Cortex of kidney (tissue), 1 donor: ENCODE measurements around the gene NYNRIN.

ENCODE experiments used
- DNase-seq: peaks from one replicate; lab custom pipeline; 2025; lab: John Stamatoyannopoulos, UW

The NYNRIN gene

DNA sequence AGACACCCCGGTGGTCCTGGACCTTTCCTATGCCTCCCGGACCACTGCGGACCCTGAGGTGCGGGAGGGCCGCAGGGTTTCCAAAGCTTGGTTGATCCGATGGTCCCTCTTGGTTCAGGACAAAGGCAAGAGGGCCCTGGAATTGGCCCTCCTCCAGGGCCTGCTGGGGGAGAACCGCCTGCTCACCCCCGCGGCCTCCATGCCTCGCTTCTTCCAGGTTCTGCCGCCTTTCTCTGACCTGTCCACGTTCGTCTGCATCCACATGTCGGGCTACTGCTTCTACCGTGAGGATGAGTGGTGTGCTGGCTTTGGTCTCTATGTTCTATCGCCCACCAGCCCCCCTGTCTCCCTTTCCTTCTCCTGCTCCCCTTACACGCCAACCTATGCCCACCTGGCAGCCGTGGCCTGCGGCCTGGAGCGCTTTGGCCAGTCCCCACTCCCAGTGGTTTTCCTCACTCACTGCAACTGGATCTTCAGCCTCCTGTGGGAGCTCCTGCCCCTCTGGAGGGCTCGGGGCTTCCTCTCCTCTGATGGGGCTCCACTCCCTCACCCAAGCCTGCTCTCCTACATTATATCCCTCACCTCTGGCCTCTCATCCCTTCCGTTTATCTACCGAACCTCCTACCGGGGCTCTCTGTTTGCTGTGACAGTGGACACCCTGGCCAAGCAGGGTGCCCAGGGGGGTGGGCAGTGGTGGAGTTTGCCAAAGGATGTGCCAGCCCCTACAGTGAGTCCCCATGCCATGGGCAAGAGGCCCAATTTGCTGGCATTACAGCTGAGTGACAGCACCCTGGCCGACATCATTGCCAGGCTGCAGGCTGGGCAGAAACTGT lies 16.8 kb downstream of the NYNRIN start:
- DNase-seq: no peak

DNA sequence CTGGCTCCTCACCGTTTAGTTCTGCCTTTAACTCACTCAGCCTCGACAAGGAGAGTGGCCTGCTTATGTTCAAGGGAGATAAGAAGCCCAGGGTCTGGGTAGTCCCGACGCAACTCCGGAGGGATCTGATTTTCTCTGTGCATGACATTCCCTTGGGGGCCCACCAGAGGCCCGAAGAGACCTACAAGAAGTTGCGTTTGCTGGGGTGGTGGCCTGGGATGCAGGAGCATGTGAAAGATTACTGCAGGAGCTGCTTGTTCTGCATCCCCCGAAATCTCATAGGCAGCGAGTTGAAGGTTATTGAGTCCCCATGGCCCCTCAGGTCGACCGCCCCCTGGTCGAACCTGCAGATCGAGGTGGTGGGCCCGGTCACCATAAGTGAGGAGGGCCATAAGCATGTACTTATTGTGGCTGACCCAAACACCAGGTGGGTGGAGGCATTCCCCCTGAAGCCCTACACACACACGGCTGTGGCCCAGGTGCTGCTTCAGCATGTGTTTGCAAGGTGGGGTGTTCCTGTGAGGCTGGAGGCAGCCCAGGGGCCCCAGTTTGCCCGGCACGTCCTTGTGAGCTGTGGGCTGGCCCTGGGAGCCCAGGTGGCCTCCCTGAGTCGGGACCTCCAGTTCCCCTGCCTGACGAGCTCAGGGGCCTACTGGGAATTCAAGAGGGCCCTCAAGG lies 17.6 kb downstream of the NYNRIN start:
- no peak for DNase-seq

DNA sequence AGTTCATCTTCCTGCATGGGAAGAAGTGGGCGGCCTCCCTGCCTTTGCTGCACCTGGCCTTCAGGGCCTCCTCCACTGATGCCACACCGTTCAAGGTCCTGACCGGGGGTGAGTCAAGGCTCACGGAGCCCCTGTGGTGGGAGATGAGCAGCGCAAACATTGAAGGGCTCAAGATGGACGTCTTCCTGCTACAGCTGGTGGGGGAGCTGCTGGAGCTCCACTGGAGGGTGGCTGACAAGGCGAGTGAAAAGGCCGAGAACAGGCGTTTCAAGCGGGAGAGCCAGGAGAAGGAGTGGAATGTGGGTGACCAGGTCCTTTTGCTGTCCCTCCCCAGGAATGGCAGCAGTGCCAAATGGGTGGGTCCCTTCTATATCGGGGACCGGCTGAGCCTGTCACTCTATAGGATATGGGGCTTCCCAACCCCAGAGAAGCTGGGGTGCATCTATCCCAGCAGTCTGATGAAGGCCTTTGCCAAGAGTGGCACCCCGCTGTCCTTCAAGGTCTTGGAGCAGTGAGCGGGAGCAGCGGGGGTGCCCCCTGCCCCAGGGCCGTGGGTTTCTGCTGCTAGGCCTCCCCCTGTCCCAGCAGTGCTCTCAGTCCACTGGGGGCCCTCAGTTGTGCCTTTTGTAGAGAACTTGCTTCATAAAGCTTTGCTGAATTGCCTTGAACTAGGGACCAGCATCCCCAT lies 18.3 kb downstream of the NYNRIN start:
- DNase-seq: no peak

DNA sequence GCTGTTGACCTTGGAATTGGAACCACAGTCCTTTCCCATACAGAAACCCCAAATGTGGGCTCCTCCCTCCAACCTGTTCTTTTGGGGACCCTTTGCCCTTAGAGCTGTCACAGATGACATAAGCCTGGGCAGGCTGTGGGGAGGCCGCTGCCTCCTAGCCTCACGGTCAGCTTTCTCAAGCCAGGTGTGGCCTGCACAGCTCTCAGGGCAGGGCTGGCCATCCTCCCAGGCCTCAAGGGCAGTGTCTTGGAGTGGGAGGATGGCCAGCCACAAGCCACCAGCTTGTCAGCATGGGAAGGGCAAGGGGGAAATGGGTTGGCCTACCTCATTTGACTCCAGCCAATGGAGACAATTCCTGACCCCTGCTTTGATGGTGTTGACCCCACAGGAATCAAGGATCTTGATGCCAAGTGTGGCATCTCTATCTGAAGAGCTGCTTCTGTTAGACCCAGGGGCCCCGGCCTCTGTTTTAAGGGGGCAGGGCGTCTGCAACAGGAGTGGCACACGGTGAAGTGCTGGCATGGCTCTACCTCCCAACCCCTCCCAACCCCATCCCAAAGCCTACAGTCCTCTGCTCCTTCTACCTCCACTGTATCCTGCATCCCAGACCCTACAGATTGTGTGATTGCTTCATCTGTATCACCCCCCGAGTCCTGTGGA lies 19.2 kb downstream of the NYNRIN start:
- no peak for DNase-seq

DNA sequence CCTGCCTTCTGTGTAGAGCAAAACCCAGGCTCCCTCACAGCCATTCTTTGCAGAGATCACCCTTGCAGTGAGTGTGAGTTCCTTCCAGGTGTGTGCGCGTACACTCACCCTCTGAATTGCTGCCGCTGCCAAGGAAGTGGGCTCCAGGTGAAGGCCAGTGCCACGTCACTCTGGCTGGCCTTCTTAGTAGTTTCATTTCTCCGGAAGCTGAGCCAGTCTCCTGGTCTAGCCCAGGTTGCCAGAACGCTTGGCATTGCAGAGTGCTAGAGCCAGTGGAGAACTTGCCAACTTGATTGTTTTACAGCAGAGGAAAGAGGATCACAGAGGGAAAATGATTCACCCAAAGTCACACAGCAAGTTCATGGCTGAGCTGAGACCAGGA lies 19.7 kb downstream of the NYNRIN start:
- DNase-seq: no peak

DNA sequence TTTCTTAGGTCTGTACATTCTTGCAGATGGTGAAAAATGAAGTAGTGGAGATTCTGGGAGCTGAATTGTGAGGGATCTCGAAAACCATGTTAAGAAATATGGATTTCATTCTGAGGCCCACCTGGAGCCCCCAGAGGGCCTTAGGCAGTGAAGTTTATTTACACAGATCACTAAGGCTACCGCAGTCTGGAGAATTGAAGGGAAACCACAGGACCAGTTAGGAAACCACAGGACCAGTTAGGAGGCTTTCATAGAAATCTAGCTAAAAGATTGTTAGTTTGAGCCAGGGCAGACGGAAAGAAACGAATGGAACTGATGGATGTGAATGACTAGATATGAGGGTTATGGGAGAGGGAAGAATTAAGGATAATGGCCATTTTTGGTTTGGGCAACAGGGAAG lies 23.5 kb downstream of the NYNRIN start:
- DNase-seq: no peak

DNA sequence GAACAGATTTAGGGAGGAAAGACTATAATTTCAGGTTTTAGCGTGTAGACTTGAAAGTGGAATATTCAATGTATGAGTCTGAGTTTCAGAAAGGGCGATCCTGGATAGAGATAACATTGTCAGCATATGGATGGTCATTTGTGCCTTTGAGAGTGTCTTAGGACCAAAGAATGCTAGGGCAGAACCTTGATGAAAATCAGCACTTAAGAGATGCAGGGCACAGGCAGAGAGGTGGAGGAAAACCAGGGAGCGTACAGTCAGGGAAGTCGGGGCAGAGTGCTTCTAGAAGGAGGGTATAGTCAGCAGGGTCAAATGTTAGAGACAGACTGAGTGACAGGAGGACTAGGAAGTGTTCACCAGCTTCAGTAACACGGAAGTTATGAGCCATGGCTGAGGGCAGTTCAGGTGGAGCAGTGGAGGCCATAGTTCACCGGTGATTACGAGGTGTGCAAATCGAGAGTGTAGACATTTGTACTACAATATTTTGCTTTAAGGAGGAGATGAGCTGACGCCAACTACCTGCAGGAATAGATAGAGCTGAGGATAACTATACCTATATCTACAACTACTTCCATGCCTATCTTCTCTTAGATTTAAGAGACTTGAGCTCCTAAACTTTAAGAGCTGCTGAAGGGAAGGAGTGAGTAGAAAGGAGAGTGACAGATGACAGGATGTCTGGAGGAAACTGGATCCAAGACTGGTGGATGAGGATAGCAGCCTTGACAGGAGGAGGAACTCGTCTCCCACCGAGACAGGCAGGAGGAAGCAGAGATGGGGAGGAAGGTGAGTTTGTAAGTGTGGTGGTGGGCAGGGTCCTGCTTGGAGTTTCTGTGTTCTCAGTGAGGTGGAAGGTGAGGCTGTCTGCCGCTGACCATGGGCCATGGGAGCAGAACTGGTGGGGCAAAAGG lies 24.1 kb downstream of the NYNRIN start:
- no peak for DNase-seq

DNA sequence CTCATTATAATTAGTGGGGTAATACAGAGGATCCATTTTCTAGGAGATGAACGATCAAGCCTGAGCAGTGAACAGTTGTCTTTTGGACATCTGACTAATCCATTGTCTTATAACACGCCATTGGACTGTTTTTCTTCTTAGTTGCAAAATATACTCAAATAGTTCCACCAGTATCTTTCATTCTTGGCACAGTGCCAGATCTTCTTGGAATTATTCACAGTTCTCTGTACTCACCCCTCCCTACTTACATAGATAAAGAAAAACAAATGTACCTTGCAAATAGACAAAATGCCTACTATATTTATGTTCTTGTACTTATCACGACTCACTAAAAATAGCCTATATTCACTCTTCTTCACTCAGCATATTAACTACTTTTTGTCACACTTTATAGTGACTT lies 26.9 kb downstream of the NYNRIN start:
- no peak for DNase-seq

DNA sequence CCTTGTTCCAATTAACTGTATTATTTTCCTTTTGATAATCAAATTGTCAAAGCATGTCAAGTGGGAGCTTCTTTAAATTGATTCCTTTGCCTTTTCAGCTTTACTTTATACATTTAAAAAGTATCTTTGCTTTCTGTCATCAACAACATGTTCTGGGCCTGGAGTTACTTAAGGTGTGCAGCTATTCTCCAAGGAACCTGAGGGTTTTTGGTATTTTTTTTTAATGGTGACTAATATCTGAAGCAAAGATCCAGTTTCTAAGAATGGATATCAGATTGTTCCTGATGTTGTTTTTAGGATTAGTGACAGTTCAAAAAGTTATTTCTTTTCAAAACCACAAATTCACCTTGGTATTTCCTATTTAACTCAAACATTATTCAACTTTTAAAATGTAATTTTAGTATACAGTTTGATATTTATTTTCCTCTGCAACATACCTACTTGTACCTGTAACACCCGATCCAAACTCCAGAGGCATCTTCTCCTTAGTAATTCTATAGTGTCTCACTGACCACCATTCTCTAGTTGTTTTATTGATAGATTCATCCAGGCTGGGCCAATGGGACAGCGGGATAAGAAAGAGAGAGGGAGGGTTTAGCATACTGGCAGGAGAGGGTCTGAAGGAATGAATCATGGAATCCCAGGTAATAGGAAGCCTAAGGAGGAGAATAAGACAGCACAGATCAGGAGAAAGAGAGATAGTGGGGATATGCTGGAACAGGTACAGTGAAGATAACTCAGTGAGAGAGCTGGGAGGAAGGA lies 27.5 kb downstream of the NYNRIN start:
- no peak for DNase-seq

DNA sequence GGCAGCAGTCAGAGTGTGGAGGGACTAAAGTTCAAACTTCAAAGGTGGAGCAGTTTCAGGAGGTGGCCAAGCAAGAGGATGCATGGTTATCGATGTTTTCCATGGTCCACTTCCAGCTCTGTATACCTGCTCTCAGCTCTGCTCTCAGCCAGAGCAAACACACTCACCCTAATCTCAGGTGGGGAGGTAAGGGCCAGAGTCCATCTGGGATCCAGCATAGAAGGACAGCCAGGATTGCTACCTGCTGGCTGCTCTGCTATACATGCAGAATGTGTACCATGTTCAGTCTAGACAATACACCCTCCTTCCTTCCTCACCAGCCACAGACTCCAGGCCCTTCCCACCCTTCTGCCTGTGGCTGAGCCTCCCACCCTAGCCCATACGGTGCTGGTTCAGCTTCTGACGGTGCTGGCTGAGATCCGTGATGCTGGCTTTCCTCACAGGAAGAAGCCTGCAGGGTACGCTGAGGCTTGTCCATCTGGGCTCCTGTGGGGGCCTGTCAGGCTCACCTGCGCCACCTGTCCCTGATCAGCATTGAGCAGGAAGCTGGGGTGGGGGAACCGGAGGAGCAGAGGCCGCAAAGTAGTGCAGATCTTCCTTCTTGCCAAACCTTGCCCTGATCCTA lies 28.2 kb downstream of the NYNRIN start:
- DNase-seq: no peak

DNA sequence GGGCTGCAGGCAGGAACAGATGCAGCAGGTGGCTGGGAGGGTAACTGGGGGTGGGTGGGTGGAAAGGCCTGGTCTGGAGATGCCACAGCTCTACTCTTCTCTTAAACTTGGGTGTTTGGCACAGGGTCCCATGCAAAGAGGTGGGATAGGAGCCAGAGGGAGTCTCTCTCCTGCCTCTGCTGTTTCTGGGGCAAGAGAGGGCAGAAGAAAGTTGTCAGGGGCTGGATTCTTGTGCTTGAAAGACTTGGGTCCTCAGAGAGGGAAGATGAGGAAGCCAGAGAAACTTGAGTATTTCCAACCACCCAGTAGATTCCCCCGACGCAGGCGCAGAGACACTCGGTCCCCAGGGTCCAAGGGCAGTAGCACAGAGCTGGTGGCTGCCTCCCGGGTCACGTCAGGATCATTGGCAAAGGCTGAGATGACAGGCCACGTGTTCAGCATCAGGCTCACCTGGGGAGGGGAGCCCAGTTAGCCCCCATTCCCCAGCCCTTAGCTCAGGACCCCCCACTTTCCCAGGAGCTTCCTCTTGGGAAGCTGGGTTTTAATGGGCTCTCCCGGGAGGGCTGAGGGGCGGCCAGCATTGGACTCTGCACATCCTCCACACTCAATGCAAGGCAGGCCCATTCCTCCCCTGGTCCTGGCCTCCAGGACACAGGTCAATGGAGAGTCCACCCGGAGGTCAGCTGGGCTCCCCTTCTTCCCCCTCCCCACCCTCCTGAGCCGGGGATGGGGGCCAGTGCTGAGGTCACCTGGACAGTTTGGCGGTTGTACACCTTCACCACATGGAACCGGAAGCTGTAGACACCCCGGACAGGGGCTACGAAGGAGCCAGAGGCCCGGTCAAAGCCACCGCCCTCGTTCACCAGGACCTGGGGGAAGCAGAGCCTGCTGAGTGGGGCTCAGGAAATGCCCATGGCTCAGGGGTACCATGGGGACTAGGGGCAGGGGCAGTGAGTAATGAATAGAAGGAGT lies 29.0 kb downstream of the NYNRIN start:
- DNase-seq: no peak

DNA sequence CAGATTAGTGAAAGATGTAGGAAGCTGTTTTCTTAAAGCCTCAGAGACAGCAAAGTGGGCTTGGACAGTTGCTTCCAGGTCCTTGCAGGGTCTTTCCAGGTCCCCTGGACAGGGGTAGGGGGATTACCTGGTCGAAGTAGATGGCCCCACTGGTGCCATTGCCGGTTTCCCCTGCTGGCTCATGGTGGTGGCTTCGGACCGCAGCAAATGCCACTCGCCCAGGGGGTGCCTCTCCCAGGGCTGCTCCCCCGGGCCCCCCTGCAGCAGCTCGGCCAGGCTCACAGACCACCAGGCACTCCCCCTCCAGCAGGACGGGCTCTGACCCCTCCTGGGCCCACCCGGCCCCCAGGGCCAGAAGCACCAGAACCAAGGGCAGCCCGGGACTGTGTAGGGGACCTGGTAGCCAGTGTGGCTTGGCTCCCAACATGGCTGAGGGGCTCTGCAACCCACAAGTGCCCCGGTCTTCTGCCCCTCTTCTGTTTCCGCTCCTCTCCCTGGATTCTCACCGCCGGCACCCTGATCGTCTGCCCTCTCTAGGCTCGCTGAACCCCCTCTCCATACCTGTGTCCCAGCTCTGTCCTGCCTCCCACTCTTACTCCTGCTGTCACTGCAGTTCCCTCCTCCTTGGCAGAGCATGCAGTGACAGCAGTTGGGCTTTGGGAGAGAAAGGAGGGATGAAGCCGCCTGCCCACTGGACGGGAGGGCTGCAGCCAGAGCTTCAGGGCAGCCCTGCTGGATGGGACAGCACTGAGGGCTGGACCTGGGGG lies 30.0 kb downstream of the NYNRIN start:
- no peak for DNase-seq

DNA sequence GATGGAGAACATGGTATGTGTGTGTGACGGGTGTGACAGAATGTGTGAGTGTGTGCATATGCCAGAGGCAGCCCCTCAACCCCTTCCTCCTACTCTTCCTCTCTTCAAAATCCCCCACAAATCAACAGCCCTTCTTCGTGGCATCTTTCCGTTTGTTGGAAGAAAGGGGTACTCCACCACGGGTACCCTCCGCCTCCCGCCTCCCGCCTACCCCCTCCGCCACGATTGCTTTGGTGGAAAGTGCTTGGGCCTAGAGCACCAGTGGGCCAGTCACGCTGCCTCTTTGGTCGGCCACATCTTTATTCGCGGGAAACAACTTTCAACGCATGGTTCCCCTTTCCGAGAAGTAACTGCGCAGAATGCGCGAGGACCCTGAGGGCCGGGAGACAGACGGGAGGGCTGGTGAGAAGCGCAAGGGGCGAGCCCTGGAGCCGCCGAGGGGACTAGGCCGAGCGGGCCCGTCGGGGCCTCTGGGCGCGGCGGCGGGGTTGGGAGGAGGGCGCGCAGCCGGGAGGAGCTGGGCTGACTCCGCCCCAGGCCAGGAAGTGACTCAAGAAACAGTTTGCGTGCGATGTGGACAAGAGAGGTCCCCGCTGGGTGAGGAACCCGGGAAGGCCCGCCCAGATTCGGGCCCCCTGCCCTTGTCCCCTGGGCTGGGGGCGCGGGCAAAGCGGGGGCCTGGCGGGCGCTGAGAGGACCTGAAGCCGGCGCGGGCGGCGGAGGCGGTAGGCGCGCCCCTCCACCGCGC lies 30.8 kb downstream of the NYNRIN start, which contains the start of the genes CBLN3 and KHNYN:
TSS of gene CBLN3 (minus strand) at position 274 of the 748 bp plus-strand sequence. CDS start 614 bp downstream, outside the sequence.
TSS of gene KHNYN (plus strand) at position 560 of the 748 bp plus-strand sequence. CDS start 777 bp downstream, outside the sequence.
- no peak for DNase-seq

DNA sequence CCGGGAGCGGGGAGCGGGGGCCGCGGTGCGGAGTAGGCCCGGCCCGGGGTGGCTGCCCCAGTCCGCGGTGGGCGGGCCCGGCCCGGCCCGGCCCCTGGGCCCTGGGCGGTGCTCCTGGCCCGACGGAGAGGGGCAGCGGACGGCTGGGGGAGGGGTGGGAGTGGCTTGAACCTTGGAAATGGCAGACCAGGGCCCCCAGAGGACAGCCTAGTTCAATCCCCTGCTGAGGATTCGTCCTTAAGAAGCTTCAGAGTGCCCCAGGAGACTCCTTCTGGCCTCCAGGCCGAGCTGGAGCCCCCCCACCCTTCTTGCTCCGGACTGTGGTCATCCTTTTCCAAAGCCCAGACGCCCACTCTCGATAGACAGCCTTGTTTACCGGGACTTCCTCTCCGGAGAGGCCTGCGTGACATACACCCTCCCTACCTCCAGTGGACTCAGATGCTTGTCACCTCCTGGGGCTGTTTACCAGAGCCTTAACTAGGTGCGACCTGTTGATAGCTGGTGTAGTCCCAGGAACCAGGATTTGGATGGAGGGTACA lies 31.4 kb downstream of the NYNRIN start:
- no peak for DNase-seq

DNA sequence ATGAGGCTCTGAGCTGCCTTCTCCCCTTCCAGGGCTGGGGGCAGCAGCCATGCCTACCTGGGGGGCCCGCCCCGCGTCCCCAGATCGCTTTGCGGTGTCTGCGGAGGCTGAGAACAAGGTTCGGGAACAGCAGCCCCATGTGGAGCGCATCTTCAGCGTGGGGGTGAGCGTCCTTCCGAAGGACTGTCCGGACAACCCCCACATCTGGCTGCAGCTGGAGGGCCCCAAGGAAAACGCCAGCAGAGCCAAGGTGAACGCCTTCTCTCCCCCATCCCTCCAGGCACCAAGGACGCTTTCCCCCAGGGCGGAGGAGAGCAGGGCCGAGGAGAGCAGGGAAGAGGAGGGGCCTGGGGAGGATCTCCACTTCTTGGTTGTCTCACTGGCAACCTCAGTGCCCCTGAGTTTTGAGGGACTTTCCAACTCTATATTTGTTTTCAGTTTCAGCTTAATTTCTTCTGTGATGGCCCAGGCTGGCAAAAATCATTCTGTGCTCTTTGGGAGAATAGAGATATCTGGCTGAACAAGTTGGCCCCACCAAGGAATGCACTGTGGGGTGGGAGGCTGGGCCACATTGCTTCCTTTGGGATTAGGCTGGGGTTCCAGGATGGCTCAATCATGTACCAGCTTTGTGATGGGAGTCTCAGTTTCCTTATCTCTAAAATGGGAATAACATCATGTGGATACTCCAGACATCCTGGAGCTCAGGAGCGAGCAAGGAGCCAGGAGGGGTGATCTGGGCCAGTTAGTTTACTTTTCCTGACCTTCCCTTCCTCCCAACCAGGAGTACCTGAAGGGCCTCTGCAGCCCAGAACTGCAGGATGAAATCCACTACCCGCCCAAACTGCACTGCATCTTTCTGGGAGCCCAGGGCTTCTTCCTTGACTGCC lies 32.1 kb downstream of the NYNRIN start:
- DNase-seq: no peak
